GM23248 (cell line): Measurements from ENCODE around the gene NFAT5. TPM values are rescaled to one million over a fixed set of nuclear protein-coding genes. Genes with fewer than 3 reads are reported as not detected.
A peak's percentile ranks its signal among the peaks of the same experiment; 100 is the strongest.

Experiments used
- DNase-seq: peaks from one replicate; pipeline ENCODE4 v3.0.0-alpha.2; 2015
- H2AFZ ChIP-seq: fragments of 200-600 bp; sonication (generic); 2 replicates; pipeline ENCODE4 v1.6.1; 2016; ENCODE audit warnings: antibody characterized with exemption
- H3F3A ChIP-seq: fragments of 200-600 bp; sonication (generic); 2 replicates; pipeline ENCODE4 v1.6.1; 2016; ENCODE audit warnings: mild to moderate bottlenecking, antibody characterized with exemption, mixed run types; ENCODE audit not compliant: insufficient read depth
- H3K27ac ChIP-seq: fragments of 200-600 bp; sonication (generic); 2 replicates; pipeline ENCODE4 v1.5.1; 2016; ENCODE audit warnings: mild to moderate bottlenecking
- H3K27me3 ChIP-seq: fragments of 200-600 bp; sonication (generic); replicated peaks from 2 replicates; pipeline ENCODE4 v1.6.1; 2016; ENCODE audit warnings: mild to moderate bottlenecking; ENCODE audit not compliant: insufficient read depth
- H3K36me3 ChIP-seq: fragments of 200-600 bp; sonication (generic); 2 replicates; pipeline ENCODE4 v1.6.1; 2016; ENCODE audit warnings: low read depth, mild to moderate bottlenecking
- H3K4me1 ChIP-seq: fragments of 200-600 bp; sonication (generic); 2 replicates; pipeline ENCODE4 v1.6.1; 2016; ENCODE audit warnings: mild to moderate bottlenecking; ENCODE audit not compliant: insufficient read depth
- H3K4me2 ChIP-seq: fragments of 200-600 bp; sonication (generic); one replicate; pipeline ENCODE4 v1.6.1; 2016; ENCODE audit warnings: mild to moderate bottlenecking; ENCODE audit not compliant: unreplicated experiment
- H3K4me3 ChIP-seq: fragments of 200-600 bp; sonication (generic); 2 replicates; pipeline ENCODE4 v1.5.1; 2016; ENCODE audit warnings: mild to moderate bottlenecking
- H3K79me2 ChIP-seq: fragments of 200-600 bp; sonication (generic); 2 replicates; pipeline ENCODE4 v1.6.1; 2016; ENCODE audit warnings: mild to moderate bottlenecking; ENCODE audit not compliant: insufficient read depth
- H3K9ac ChIP-seq: fragments of 200-600 bp; sonication (generic); 2 replicates; pipeline ENCODE4 v1.6.1; 2016; ENCODE audit warnings: mild to moderate bottlenecking
- H3K9me2 ChIP-seq: fragments of 200-600 bp; sonication (generic); 2 replicates; pipeline ENCODE4 v1.6.1; 2016; ENCODE audit warnings: mixed run types, mild to moderate bottlenecking, moderate library complexity; ENCODE audit not compliant: insufficient read depth
- H3K9me3 ChIP-seq: fragments of 200-600 bp; sonication (generic); one replicate; pipeline ENCODE4 v1.6.1; 2017; ENCODE audit warnings: low read depth
- H4K20me1 ChIP-seq: fragments of 200-600 bp; sonication (generic); 2 replicates; pipeline ENCODE4 v1.6.0; 2016; ENCODE audit not compliant: insufficient read depth
- EZH2 ChIP-seq: fragments of 200-600 bp; sonication (generic); IDR thresholded peaks from 2 replicates; pipeline ENCODE4 v1.6.1; 2018; ENCODE audit warnings: antibody characterized with exemption, mild to moderate bottlenecking; ENCODE audit not compliant: insufficient read depth, poor library complexity, severe bottlenecking
- EZH2phosphoT487 ChIP-seq: fragments of 200-600 bp; sonication (generic); IDR thresholded peaks from 2 replicates; pipeline ENCODE4 v1.6.1; 2018; ENCODE audit warnings: antibody characterized with exemption, moderate library complexity, mild to moderate bottlenecking, low read depth; ENCODE audit not compliant: insufficient read depth
- WGBS, 2 experiments: methylation state at CpG; one replicate each; pipeline ENCODE4 v1.1.6; 2015 to 2017; ENCODE audit warnings: low lambda C conversion rate in 2 of 2, low coverage in 1 of 2; ENCODE audit errors: missing lambda C conversion rate in 2 of 2; 5-methylcytosine and 5-hydroxymethylcytosine counted together
- in situ Hi-C: fragments of 300-500 bp; cut with MboI; formaldehyde crosslinking; loops from 2 replicates; pipeline ENCODE4 v1.15.0; 2020
- polyA plus RNA-seq: library from polyadenylated mRNA; unstranded; fragments of >200 nt; fragmentation: Nextera tagmentation; extraction: Ambion mirVana; gene quantifications from 2 replicates; pipeline ENCODE4 v1.2.1, GENCODE V29; 2016
- total RNA-seq: library from RNA; depleted of rRNA; stranded (reverse); fragments of >200 nt; shearing (Covaris generic); gene quantifications from 2 replicates; pipeline ENCODE4 v1.2.3, GENCODE V29; 2014

NFAT5 gene
- total and polyA plus RNA-seq, 2 experiments from 2014 or later = 8.0 to 9.8 TPM

DNA sequence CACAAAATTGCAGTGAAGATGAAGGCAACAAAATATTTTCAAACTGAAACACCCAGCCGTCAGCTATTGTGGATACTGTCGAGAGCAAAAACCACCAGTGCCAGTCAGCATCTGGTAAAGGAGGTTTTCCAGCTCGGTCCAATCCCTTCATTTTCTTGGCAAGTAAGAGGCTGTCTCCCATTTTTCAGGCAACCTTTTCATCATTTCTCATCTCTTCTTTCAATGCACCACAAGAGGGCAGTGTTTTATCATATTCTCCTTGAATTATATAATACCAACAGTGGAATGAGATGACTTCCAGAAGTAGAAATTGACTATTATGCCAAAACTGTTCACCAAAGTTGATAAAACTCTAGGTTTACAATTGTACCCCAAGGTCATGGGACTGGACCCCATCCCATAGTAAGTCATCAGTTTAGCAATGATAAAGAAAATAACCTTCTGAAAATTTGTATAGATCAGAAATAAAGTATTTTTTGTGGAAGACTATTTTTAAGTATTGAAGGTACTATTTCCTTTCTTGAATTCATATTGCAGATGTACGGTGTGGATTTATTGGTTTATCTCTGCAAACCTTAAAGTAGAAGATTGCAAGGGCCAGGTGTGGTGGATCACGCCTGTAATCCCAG is 143.8 kb downstream of the NFAT5 start:
- peak overlapping the region; percentile 72 for H3K27ac ChIP-seq
- H3K9ac ChIP-seq = no peak overlapping the region
- H3K4me1 ChIP-seq = peaks cover 43% of the 10 kb centered on the region
- H2AFZ ChIP-seq = no peak overlapping the region
- H4K20me1 ChIP-seq = no peaks in the 10 kb centered on the region
- peak; percentile 81 for DNase-seq
- TF ChIP-seq EZH2phosphoT487 (no peak), EZH2 (no peak)
- H3K36me3 ChIP-seq = peaks cover 49% of the 10 kb centered on the region
- H3K9me2 ChIP-seq = no peaks in the 10 kb centered on the region
- no peaks in the 10 kb centered on the region for H3K9me3 ChIP-seq
- no peaks in the 10 kb centered on the region for H3K27me3 ChIP-seq
- H3K4me3 ChIP-seq = no peak overlapping the region
- H3K4me2 ChIP-seq = no peak overlapping the region
- H3K79me2 ChIP-seq = peaks cover 8% of the 10 kb centered on the region; the same call in 1 of the 2 replicates
- WGBS, 2 experiments = 30 to 34% methylated on average over 5 of the region's 5 CpGs
- in situ Hi-C loops = no loop called here
- H3F3A ChIP-seq = peaks cover 69% of the 10 kb centered on the region

DNA sequence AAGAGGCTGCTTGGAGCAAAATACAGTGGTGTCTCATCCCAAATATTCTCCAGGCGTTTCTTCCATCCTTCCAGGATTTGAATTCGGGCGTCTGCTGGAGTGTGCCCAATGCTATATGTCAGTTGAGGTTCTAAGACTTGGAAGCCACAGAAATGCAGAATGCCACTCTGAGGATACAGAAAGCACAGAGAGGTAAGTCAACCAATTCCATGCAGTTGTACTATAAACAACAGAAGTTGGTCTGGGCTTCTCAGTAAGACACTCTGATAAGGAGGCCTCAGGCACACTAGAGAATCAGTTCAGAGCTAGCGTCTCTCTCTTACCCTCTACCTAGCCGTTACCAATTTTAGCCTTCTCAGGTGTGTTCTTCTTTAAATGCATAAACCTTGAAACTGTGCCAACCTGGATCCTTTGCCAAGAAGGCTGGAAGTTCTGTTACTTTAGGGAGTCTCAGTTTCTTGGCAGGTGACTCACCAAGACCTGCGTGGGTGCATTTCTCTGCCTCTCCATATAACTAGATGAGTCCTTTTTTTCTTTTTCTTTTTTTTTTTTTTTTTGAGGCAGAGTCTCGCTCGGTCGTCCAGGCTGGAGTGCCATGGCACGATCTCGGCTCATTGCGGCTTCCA is 145.5 kb downstream of the NFAT5 start:
- Histone ChIP-seq H3K4me3 (peak overlapping the region; percentile 41), H3K79me2 (no peaks in the 10 kb centered on the region), H4K20me1 (no peaks in the 10 kb centered on the region), H3K36me3 (peaks cover 61% of the 10 kb centered on the region), H3K9me2 (no peaks in the 10 kb centered on the region), H3K9ac (peak overlapping the region; percentile 43; the same call in 1 of the 2 replicates), H3K9me3 (no peaks in the 10 kb centered on the region), H3K4me1 (peaks cover 39% of the 10 kb centered on the region), H3K27ac (peak overlapping the region; percentile 72), H2AFZ (no peak overlapping the region), H3F3A (peaks cover 65% of the 10 kb centered on the region), H3K4me2 (peak overlapping the region; percentile 79), H3K27me3 (no peaks in the 10 kb centered on the region)
- in situ Hi-C loops = no loop called here
- DNase-seq = peak; percentile 89
- TF ChIP-seq EZH2phosphoT487 (no peak), EZH2 (no peak)
- WGBS, 2 experiments = 71 to 73% methylated on average over 12 of the region's 12 CpGs

DNA sequence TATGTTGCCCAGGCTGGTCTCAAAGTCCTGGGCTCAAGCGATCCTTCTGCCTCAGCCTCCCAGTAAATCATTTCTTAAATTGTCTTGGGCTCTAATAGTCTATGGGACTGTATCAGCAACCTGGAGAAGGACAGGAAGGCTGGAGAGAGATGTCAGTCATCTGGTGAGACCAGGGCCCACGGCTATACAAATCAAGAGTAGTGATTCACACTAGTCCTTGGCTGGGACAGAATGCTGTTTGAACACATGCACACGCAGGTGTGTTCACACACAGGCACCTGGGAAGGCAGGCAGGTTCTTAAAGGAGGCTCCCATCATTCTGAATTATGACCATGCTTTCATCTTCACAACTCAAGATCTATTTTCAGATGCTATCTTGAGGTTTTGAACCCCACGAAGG is 146.5 kb downstream of the NFAT5 start:
- Histone ChIP-seq H3K9me2 (no peaks in the 10 kb centered on the region), H2AFZ (no peak overlapping the region), H3K27me3 (no peaks in the 10 kb centered on the region), H3K36me3 (peaks cover 69% of the 10 kb centered on the region), H4K20me1 (no peaks in the 10 kb centered on the region), H3F3A (peaks cover 63% of the 10 kb centered on the region), H3K79me2 (0 out of 2 replicates have a peak, but pooled peaks cover 4% of the 10 kb centered on the region), H3K9me3 (no peaks in the 10 kb centered on the region), H3K4me3 (no peak overlapping the region), H3K4me1 (peaks cover 32% of the 10 kb centered on the region), H3K4me2 (no peak overlapping the region), H3K9ac (peak overlapping the region; percentile 43; the same call in 1 of the 2 replicates), H3K27ac (peak overlapping the region; percentile 72)
- TF ChIP-seq EZH2phosphoT487 (no peak), EZH2 (no peak)
- DNase-seq = no peak
- 76 to 82% methylated on average over 4 of the region's 4 CpGs for WGBS, 2 experiments
- in situ Hi-C loops = no loop called here

DNA sequence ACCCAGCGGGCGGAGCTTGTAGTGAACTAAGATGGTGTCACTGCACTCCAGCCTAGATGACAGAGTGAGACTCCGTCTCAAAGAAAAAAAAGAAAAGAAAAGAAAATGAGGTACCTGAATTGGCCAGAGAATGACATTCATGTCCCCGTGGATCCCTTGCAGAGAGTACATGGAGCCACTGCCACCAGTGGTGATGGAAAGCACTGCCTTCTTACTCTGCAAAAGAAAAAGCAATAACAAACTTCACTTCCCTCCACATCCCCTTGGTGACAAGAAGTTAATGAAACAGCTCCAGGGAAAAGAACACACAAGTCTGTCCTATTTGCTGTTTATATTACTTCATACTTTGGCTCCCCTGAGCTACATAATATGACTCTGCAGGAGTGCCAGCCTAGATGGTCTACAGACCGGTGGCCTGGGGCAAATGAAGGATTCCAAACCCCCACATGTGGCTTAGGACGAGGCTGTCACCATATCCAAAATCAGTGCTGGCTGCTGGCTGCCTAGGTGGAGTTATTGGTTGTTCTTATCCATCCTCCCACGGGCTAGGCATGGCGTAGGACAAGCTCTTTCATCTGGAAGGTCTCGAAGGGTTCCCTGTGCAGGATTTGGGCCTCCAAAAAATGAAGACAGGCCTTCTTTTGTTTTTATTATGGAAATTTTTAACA is 147.3 kb downstream of the NFAT5 start:
- TF ChIP-seq EZH2 = no peak
- no peak for TF ChIP-seq EZH2phosphoT487
- Histone ChIP-seq H3K4me3 (no peak overlapping the region), H3K36me3 (peaks cover 73% of the 10 kb centered on the region), H3K79me2 (peaks cover 9% of the 10 kb centered on the region), H2AFZ (no peak overlapping the region), H3K27me3 (no peaks in the 10 kb centered on the region), H3K4me1 (peaks cover 32% of the 10 kb centered on the region), H3K4me2 (no peak overlapping the region), H4K20me1 (no peaks in the 10 kb centered on the region), H3K9ac (no peak overlapping the region), H3K9me3 (no peaks in the 10 kb centered on the region), H3K9me2 (no peaks in the 10 kb centered on the region), H3F3A (peaks cover 55% of the 10 kb centered on the region), H3K27ac (no peak overlapping the region; the same call in 1 of the 2 replicates)
- no peak for DNase-seq
- in situ Hi-C loops = no loop called here
- WGBS, 2 experiments = 71 to 76% methylated on average over 9 of the region's 9 CpGs
